CD1c-positive myeloid dendritic cell (primary cell): ENCODE measurements around the gene FILIP1.

ENCODE experiments used
- DNase-seq: peaks from one replicate; pipeline ENCODE4 v3.0.0-alpha.2; 2016; ENCODE audit errors: extremely low spot score

The FILIP1 gene

GRCh38 chr6:75492386-75493153 lies 1.0 kb downstream of the FILIP1 start:
- DNase-seq, result no peak

- no peak for DNase-seq
Measured at GRCh38 chr6:75491291-75491690, 2.3 kb downstream of the FILIP1 start.

DNA sequence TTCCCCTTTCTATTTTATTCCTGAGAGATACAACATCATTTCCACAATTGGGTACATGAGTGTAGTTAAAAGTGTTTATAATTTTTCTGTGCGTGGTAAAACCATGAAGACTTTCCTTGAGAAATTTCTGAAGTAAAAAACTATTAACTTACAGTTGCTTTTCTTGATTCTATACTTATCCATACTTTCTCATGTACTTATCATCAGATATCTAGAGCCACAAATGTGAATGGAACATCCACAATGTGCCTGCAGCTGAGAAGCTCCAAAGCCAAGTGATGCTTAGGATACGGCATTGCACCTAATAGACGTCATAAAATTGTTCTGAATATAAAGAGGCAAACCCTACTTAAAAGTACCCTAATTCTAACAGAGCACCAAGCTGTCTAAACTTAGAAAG lies 2.9 kb downstream of the FILIP1 start:
- DNase-seq, result no peak

- no peak for DNase-seq
Measured at GRCh38 chr6:75489025-75489424, 4.6 kb downstream of the FILIP1 start.

GRCh38 chr6:75488033-75488432 lies 5.6 kb downstream of the FILIP1 start:
- no peak for DNase-seq

DNA sequence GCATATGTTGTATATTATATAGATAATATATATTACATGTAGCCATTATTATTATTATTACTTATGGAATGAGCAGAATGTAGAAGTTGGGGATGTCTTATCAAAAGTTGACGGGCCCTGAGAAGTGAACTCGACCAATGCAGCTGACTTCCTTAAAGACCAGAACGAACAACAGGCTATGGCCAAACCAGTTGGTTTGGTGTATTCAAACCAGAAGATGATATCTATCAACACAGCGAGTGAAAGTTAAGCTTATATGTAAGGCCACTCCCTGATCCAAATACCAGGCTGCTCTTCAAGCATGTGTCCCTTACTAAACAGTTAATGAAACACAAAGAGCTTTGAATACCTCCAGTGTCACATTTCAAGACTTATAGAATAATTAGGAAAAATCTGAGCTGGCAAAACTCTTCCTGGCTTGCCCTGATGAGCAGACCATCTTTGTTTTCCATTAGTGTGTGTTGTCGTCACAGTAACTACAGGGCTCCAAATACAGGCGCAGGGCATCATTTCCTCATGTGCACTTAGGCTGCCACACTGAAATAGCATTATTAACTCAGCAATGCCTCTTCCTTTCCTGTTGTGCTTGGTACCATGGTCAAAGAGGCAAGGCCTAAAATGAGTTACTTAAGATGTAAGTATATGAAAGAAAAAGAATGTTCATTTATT lies 6.6 kb downstream of the FILIP1 start:
- no peak for DNase-seq

GRCh38 chr6:75484535-75484934 lies 9.1 kb downstream of the FILIP1 start:
- no peak for DNase-seq

GRCh38 chr6:75483136-75483952 lies 10.3 kb downstream of the FILIP1 start:
- no peak for DNase-seq

DNA sequence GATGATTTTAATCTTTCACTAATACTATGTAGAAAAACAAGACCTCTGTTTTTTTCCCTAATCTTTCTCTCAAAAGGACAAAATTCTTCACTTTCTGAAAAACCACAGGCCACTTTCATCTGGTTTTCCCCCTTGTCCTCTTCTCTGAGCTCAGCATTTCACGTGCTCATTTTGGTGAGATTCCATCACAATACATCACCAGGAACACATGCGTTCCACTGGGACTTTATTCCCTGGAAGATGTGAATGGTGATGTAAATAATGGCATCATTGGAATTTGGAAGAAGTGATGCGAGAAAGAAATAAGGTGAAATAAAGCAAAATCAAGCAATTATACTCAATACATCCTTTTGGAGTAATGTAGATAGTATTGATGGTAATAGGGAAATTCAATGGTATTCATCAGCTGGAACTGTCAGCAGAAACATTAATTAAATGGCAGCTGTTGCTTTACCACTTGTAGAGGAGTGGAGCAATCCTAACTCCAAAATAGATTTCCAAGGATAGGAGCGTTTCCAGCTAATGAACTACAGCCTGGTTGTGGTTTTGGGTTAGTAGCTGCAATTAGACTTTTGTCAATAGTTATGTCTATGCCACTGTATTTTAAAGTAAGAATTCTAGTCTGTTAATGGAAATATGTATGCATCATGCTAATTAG lies 11.5 kb downstream of the FILIP1 start:
- no peak for DNase-seq

DNA sequence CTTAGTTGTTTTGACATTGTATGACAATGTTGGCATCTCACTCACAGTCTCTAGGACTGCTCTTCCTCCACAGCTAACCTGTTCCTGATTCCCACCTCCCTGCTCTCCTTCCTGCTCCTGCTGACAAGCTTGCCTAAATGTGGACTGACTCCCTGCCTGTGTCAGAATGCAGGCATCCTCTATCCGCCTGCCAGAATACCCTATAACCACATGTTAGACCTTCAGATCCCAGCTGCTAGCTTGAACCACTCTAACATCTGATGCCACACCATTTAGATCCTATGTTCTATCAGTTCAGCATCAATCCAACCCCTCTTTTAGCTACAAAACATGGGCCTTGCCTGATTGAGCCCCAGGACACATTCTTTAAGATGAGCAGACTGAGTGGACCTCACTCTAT lies 12.2 kb downstream of the FILIP1 start:
- no peak for DNase-seq

DNA sequence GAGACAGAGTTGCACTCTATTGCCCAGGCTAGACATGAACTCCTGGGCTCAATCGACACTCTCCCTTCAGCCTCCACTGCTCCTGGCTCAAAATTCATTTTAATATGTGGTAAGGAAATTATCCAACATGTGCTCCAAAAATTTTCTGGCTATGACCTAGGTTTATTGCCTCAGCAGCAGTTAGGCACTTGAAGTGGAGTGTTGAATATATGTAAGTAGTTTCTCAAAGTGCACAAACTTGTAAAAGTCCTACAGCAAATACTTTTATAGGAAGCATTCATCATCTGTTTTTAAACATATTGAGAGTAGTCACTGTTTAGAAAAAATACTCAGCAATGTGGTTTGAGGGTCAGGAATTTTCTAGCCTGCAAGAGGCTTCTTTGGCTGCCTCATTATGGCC lies 13.2 kb downstream of the FILIP1 start:
- no peak for DNase-seq

DNA sequence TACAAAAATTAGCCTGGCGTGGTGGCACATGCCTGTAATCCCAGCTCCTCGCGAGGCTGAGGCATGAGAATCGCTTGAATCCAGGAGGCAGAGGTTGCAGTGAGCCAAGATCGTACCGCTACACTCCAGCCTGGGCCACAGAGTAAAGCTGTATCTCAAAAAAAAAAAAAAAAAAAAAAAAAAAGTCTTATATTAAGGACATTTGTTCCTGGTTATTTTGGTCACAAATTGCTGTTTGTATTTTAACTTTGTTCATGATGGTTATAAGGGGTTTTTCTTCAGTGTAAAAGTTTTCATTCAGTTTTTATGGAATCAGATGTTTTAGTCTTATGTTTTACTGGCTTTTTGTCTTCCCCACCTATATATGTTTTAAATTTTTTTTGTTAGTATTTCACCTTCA lies 13.9 kb downstream of the FILIP1 start:
- DNase-seq, result no peak

GRCh38 chr6:75478929-75479328 lies 14.7 kb downstream of the FILIP1 start:
- no peak for DNase-seq

- DNase-seq, result no peak
Measured at GRCh38 chr6:75472885-75473284, 20.7 kb downstream of the FILIP1 start.

GRCh38 chr6:75467966-75468365 lies 25.6 kb downstream of the FILIP1 start:
- no peak for DNase-seq

GRCh38 chr6:75467284-75467683 lies 26.3 kb downstream of the FILIP1 start:
- no peak for DNase-seq

GRCh38 chr6:75466636-75467035 lies 27.0 kb downstream of the FILIP1 start:
- no peak for DNase-seq

- no peak for DNase-seq
Measured at GRCh38 chr6:75463908-75464307, 29.7 kb downstream of the FILIP1 start.

DNA sequence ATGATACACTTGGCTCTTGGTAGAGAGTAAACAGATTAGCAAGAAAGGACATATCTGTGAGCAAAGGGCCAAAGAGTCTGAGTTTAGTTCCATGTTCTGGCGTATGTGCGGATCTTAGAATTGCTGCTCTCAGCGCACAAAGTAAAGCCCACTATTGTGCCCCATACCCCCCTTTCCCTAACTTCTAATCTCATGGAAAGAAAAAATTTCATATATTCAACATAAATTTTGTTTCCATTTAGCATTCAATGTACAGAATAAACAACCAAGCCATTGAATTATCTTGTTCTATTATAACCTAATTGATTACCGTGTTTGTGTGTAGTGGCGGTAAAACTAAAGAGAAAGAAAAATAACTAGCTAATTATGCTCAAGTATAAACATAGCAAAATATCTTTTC lies 30.5 kb downstream of the FILIP1 start:
- no peak for DNase-seq

DNA sequence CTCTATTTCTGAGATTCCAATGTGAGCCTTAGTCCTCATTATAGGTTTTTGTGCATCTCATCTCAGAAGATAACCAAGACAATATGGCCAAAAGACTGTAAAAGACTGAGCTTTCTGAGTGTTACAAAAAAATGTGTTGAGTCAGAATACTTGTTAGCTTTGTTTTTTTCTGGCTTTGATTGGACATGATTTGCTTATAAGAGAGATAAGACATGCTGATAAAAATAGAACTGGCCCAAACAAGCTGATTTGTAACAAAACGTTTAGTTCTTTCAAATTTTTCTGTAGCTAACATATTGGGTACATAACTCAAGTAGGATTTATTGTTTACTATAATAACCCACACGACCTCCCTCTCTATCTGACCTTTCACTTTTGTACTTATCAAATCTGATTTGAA lies 32.9 kb downstream of the FILIP1 start:
- no peak for DNase-seq

- DNase-seq, result no peak
Measured at GRCh38 chr6:75458895-75459294, 34.7 kb downstream of the FILIP1 start.

- DNase-seq, result no peak
Measured at GRCh38 chr6:75450903-75451302, 42.7 kb downstream of the FILIP1 start.
